OCI-LY3 (cell line): ENCODE measurements around the gene NUDT9.

Source experiments
- CTCF ChIP-seq: fragments of 200-600, 300-600 bp; sonication (generic); IDR thresholded peaks from 2 replicates; pipeline ENCODE4 v1.5.1; 2014; ENCODE audit warnings: antibody characterized with exemption, low read length, low read depth
- EZH2phosphoT487 ChIP-seq: fragments of 200-600 bp; shearing (Covaris generic); IDR thresholded peaks from 2 replicates; pipeline ENCODE4 v1.6.1; 2018; ENCODE audit warnings: antibody characterized with exemption, mixed run types, low read depth

- TF ChIP-seq CTCF (no peak), EZH2phosphoT487 (no peak)
These were observed 35.1 kb upstream of the NUDT9 start for GRCh38 chr4:87387237-87387636.
